Measurements from ENCODE around the gene DAPK2. TPM values are rescaled to one million over a fixed set of nuclear protein-coding genes. Genes with fewer than 3 reads are reported as not detected.

The DAPK2 gene
- total and polyA plus RNA-seq, 9 donors = 0.77 to 6.2 (median 2.0) TPM

- no peak overlapping the region for H3K4me3 ChIP-seq
- no peak overlapping the region for H3K27ac ChIP-seq
- no peak for DNase-seq
- H3K36me3 ChIP-seq = no peaks in the 10 kb centered on the region
- 73 to 81% (median 79%) methylated on average over 3 of the region's 3 CpGs for WGBS, 3 donors
- no peaks in the 10 kb centered on the region for H3K27me3 ChIP-seq
- TF ChIP-seq EP300 (IDR thresholded peaks at IDR 0.05) (no peak), POLR2A (IDR thresholded peaks at IDR 0.05) (no peak)
- TF ChIP-seq, protein P1, sequence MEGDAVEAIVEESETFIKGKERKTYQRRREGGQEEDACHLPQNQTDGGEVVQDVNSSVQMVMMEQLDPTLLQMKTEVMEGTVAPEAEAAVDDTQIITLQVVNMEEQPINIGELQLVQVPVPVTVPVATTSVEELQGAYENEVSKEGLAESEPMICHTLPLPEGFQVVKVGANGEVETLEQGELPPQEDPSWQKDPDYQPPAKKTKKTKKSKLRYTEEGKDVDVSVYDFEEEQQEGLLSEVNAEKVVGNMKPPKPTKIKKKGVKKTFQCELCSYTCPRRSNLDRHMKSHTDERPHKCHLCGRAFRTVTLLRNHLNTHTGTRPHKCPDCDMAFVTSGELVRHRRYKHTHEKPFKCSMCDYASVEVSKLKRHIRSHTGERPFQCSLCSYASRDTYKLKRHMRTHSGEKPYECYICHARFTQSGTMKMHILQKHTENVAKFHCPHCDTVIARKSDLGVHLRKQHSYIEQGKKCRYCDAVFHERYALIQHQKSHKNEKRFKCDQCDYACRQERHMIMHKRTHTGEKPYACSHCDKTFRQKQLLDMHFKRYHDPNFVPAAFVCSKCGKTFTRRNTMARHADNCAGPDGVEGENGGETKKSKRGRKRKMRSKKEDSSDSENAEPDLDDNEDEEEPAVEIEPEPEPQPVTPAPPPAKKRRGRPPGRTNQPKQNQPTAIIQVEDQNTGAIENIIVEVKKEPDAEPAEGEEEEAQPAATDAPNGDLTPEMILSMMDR (IDR thresholded peaks at IDR 0.05) = no peak
- no peaks in the 10 kb centered on the region for H3K4me1 ChIP-seq (ENCODE audit: insufficient read depth)
- intact Hi-C loops (cut with DNase I) = no loop called here
- H3K9me3 ChIP-seq = no peaks in the 10 kb centered on the region
These were observed 54.6 kb downstream of the DAPK2 start for GRCh38 chr15:63991706-63992105.

GRCh38 chr15:63990454-63990853 lies 55.8 kb downstream of the DAPK2 start:
- TF ChIP-seq, protein P1 (IDR thresholded peaks at IDR 0.05) = no peak
- TF ChIP-seq POLR2A (IDR thresholded peaks at IDR 0.05) = no peak
- no peak for TF ChIP-seq EP300 (IDR thresholded peaks at IDR 0.05)
- intact Hi-C loops (cut with DNase I) = no loop called here
- DNase-seq = no peak
- Histone ChIP-seq H3K4me1 (ENCODE audit: insufficient read depth) (peaks cover 2% of the 10 kb centered on the region), H3K4me3 (no peak overlapping the region), H3K27me3 (no peaks in the 10 kb centered on the region), H3K27ac (no peak overlapping the region), H3K36me3 (no peaks in the 10 kb centered on the region), H3K9me3 (no peaks in the 10 kb centered on the region)
- WGBS, 3 donors = 75 to 82% (median 79%) methylated on average over 8 of the region's 8 CpGs

DNA sequence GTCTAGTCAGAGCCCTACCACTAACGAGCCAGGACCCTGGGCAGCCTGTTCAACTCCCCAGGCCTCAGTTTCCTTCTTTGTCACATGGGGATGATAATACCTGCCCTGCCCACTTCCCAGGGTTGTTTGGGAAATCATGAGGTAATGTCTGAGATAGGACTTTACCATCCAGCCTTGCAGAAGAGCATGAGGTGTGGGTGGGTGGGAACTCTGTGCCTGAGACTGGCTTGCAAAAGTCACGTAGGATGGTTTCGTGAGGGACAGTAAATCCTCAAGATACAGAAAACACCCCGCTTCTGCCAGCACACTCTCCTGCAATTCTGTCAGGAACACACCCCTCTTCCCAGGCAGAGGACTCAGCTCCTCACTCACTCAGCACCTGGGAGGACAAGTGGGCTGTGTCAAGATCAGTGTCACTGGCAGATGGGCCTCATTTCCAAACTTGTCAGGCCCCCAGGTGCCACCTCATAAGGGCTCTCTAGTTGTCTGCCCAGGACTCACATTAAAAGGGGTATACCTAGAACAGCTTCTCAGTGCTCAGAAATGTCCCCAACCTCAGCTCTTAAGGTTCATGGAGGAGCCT lies 58.4 kb downstream of the DAPK2 start:
- no peak for DNase-seq
- Histone ChIP-seq H3K9me3 (no peaks in the 10 kb centered on the region), H3K36me3 (no peaks in the 10 kb centered on the region), H3K4me3 (no peak overlapping the region), H3K27me3 (no peaks in the 10 kb centered on the region), H3K4me1 (ENCODE audit: insufficient read depth) (peaks cover 6% of the 10 kb centered on the region), H3K27ac (no peak overlapping the region)
- WGBS, 3 donors = 93 to 95% (median 94%) methylated on average over 4 of the region's 4 CpGs
- TF ChIP-seq POLR2A (IDR thresholded peaks at IDR 0.05) = no peak
- TF ChIP-seq, protein P1 (IDR thresholded peaks at IDR 0.05) = no peak
- no peak for TF ChIP-seq EP300 (IDR thresholded peaks at IDR 0.05)
- intact Hi-C loops (cut with DNase I) = no loop called here

DNA sequence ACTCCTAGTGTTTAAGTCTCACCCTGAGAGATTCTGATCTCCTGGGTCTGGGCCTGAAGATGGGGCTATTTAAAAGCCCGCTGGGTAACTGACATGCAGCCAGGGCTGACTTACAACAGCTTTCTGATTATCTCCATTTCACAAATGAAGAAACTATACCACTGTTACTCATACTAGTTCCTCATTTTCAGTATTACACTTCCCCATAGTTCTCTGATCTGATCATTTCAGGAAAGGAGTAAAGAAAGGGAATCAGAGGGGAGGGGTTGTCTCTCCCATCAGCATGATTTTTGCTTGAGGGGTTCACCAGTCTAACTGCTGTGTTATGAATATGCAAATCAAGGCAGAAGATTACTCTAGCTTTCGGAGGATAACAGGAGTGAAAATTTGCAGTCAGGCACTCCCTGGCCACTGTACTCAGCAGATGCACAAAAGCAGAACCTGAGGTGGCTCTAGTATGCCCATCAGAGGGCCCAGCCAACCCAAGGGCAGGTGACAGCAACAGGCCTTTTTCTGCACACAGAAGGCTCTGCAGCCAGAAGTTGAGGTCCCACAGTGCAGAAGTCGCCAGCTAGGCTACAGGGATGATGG lies 59.4 kb downstream of the DAPK2 start:
- no peaks in the 10 kb centered on the region for H3K9me3 ChIP-seq
- no peak for DNase-seq
- intact Hi-C loops (cut with DNase I) = no loop called here
- H3K27me3 ChIP-seq = no peaks in the 10 kb centered on the region
- no peak overlapping the region for H3K4me3 ChIP-seq
- H3K27ac ChIP-seq = no peak overlapping the region
- TF ChIP-seq, protein P1 (IDR thresholded peaks at IDR 0.05) = no peak
- WGBS, 3 donors = 93 to 94% (median 93%) methylated on average over 3 of the region's 3 CpGs
- H3K36me3 ChIP-seq = no peaks in the 10 kb centered on the region
- H3K4me1 ChIP-seq (ENCODE audit: insufficient read depth) = peaks cover 6% of the 10 kb centered on the region
